Astrocyte of the spinal cord (primary cell): Measurements from ENCODE around the gene HNRNPK.

ENCODE experiments used
- DNase-seq: peaks from one replicate; pipeline ENCODE4 v3.0.0; 2011; ENCODE audit warnings: low read depth, low spot score
- H3K4me3 ChIP-seq: 2 replicates; pipeline ENCODE4 v1.5.1; 2011; ENCODE audit warnings: low read depth, mild to moderate bottlenecking, low read length, moderate library complexity
- in situ Hi-C: cut with HindIII; loops from 2 replicates; pipeline ENCODE4 v1.10.0; 2017; ENCODE audit warnings: low sequenced_read_pairs
- TF ChIP-seq, protein P1 (sequence below): IDR thresholded peaks from 2 replicates; pipeline ENCODE4 v1.5.1; 2012; ENCODE audit warnings: low read depth, mild to moderate bottlenecking, low read length, inconsistent platforms

Gene HNRNPK

DNA sequence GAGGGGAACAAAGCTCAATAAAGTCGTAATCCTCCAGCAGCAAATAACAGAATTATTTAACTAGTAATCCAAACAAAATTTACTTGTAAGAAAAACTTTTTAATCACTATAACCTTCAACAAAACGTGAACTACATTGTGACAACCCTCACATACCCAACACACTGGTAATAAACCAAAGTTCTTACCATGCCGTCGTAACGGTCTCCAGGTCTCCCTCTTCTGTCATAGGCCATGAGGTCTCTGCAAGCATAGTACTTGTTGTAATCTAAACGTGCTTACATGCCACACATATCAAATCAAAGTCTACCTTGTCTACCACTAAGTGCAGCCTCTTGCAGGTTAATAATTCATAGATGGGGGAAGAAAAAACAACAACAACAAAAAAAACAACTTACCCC, 8.5 kb downstream of the HNRNPK start:
- DNase-seq, result no peak
- in situ Hi-C loops, result no loop called here
- TF ChIP-seq, protein P1, sequence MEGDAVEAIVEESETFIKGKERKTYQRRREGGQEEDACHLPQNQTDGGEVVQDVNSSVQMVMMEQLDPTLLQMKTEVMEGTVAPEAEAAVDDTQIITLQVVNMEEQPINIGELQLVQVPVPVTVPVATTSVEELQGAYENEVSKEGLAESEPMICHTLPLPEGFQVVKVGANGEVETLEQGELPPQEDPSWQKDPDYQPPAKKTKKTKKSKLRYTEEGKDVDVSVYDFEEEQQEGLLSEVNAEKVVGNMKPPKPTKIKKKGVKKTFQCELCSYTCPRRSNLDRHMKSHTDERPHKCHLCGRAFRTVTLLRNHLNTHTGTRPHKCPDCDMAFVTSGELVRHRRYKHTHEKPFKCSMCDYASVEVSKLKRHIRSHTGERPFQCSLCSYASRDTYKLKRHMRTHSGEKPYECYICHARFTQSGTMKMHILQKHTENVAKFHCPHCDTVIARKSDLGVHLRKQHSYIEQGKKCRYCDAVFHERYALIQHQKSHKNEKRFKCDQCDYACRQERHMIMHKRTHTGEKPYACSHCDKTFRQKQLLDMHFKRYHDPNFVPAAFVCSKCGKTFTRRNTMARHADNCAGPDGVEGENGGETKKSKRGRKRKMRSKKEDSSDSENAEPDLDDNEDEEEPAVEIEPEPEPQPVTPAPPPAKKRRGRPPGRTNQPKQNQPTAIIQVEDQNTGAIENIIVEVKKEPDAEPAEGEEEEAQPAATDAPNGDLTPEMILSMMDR, result no peak
- no peak overlapping the region for H3K4me3 ChIP-seq

DNA sequence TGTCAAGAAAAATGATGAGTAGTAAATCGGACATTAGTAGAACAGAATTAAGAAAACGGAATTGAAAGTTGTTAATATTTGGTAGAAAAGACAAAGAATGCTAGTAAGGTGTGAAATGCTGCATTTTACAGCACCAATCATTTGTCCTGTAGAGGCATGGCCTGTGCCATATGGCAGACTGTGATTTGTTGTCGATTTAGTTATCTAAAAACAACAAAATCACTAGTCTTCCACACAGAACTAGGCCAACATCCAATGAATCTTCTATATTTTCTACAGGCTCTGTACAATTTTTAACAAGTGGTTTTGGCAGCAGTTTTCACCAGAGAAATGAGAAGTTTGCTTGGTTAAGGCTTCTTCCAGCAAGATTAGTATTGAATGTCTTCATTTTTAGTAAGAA, 10.4 kb downstream of the HNRNPK start:
- in situ Hi-C loops, result no loop called here
- no peak for DNase-seq
- no peak overlapping the region for H3K4me3 ChIP-seq
- TF ChIP-seq, protein P1, result no peak

DNA sequence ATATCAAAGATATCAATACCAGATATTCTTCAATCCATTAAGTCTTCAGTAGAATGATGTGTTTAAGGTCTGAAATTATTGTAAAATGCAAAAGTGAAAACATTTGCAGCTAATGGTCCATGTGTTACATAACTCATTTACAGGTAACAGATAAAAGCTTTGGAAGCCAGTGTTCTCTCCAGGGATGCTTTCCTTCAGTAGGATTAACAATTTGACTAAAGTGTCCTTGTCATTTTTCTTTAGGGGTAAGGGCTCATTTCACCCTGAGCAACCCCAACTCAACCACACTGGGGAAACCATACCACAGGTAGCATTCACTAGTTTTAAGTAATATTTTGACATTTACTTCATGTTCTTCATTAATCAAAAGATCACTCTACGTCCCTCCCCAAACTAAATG, 12.9 kb downstream of the HNRNPK start:
- in situ Hi-C loops, result no loop called here
- no peak overlapping the region for H3K4me3 ChIP-seq
- no peak for DNase-seq
- TF ChIP-seq, protein P1, result no peak

DNA sequence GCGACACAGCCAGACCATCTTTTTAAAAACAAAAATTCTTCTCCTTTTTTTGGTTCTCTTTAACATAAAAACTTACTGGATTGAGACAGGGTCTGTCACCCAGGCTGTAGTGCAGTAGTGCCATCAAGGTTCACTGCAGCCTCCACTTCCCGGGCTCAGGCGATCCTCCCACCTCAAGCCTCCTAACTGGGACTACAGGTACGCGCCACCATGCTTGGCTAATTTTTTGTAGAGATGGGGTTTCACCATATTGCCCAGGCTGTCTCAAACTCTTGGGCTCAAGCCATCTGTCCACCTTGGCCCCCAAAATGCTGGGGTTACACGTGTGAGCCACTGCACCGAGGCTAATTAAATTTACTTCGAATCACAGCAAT, 13.8 kb downstream of the HNRNPK start:
- DNase-seq, result no peak
- no peak overlapping the region for H3K4me3 ChIP-seq
- TF ChIP-seq, protein P1, result no peak
- in situ Hi-C loops, result no loop called here

DNA sequence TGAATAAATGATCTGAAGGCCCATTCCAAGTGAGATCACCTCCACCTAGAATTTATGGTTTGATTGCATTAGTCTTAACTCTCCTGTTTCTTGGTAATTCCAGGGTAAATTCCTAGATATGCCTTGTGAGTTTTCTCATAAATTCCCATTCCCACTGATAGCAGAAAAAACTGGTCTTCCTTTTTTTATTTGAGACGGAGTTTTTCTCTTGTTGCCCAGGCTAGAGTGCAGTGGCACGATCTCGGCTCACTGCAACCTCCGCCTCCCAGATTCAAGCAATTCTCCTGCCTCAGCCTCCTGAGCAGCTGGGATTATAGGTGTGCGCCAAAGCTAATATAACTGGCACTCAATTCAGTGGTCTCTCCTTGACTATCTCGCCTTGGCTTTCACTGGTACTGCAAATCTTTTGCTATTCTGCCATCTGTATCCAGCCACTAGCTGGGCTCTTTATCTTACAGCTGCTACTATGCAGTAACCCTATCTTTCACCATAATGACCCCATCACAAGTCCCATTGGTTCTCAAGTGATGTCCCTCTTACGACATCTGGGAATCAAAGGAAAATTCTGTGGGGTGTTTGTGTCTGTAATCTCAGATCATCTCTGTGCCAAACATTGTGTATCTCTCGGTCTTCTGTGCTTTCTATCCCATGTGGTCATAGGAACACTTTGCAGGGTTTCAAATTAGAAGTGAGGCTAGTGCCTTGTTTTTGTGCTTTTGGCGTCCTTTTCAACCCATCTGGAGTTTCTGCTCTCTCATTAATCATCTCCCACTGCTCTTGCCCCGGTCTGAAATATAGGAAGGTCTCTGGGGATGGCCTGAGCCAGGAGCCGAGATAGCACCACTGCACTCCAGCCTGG, 14.4 kb downstream of the HNRNPK start:
- in situ Hi-C loops, result no loop called here
- TF ChIP-seq, protein P1, result no peak
- no peak for DNase-seq
- no peak overlapping the region for H3K4me3 ChIP-seq

DNA sequence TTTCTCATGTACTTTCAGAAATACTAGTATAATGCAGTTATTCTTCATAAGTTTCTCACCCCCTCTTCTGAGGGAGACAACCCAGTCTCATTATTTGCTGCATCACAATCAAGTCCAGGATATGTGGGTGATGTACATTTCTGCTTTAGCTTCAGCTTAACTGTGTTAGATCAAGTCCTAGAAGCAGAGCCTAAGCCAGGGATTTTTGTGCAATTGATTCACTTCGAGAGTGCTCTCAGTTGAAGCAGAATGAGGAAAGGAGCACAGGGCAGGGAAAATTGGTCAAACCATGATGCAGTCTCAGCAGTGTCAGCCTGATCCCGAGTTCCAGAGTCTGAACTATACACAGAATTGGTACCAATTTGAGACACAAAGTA, 15.1 kb downstream of the HNRNPK start:
- no peak for DNase-seq
- TF ChIP-seq, protein P1, result no peak
- H3K4me3 ChIP-seq, result no peak overlapping the region
- in situ Hi-C loops, result no loop called here
